ENCODE measurements around the gene SUFU.
A peak's percentile ranks its signal among the peaks of the same experiment; 100 is the strongest.

The SUFU gene

GRCh38 chr10:102621443-102622325 is 117.9 kb downstream of the SUFU start:
- no peak for TF ChIP-seq CTCF (IDR thresholded peaks at IDR 0.05)
- no peak for DNase-seq (ENCODE audit: low spot score)
- H3K27ac ChIP-seq: peak overlapping the region; percentile 49 to 84
- peak overlapping the region; percentile 5 for H3K4me3 ChIP-seq

GRCh38 chr10:102624094-102624493 is 120.3 kb downstream of the SUFU start:
- TF ChIP-seq CTCF (IDR thresholded peaks at IDR 0.05): no peak
- Histone ChIP-seq H3K27ac (no peak overlapping the region), H3K4me3 (no peak overlapping the region)
- no peak for DNase-seq (ENCODE audit: low spot score)

GRCh38 chr10:102624751-102625645 is 121.2 kb downstream of the SUFU start:
- no peak for TF ChIP-seq CTCF (IDR thresholded peaks at IDR 0.05)
- H3K27ac ChIP-seq: peak overlapping the region; percentile 73 to 82
- no peak for DNase-seq (ENCODE audit: low spot score)
- H3K4me3 ChIP-seq: no peak overlapping the region

GRCh38 chr10:102626026-102626685 is 122.4 kb downstream of the SUFU start:
- Histone ChIP-seq H3K27ac (peak overlapping the region; percentile 73 to 82), H3K4me3 (no peak overlapping the region)
- DNase-seq (ENCODE audit: low spot score): no peak
- no peak for TF ChIP-seq CTCF (IDR thresholded peaks at IDR 0.05)

GRCh38 chr10:102627291-102627735 is 123.5 kb downstream of the SUFU start:
- Histone ChIP-seq H3K27ac (peak overlapping the region; percentile 82 to 86), H3K4me3 (no peak overlapping the region)
- no peak for TF ChIP-seq CTCF (IDR thresholded peaks at IDR 0.05)
- no peak for DNase-seq (ENCODE audit: low spot score)

GRCh38 chr10:102627736-102628293 is 124.0 kb downstream of the SUFU start:
- peak overlapping the region; percentile 82 to 86 for H3K27ac ChIP-seq
- TF ChIP-seq CTCF (IDR thresholded peaks at IDR 0.05): no peak
- no peak for DNase-seq (ENCODE audit: low spot score)
- no peak overlapping the region for H3K4me3 ChIP-seq
